ENCODE measurements around the gene GOLIM4.
A peak's percentile ranks its signal among the peaks of the same experiment; 100 is the strongest.

GOLIM4 gene

GRCh38 chr3:168096210-168096652, 507 bp upstream of the GOLIM4 start:
- peak in 1 of 2 donors; percentile 7 for DNase-seq

GRCh38 chr3:168094877-168095610, 680 bp downstream of the GOLIM4 start:
- peak; percentile 10 to 20 for DNase-seq

- DNase-seq = no peak
Measured at GRCh38 chr3:168094580-168094876, 1.2 kb downstream of the GOLIM4 start.

- DNase-seq = no peak
Measured at GRCh38 chr3:168093790-168094189, 1.9 kb downstream of the GOLIM4 start.

GRCh38 chr3:168093229-168093628, 2.5 kb downstream of the GOLIM4 start:
- no peak for DNase-seq

- DNase-seq = no peak
Measured at GRCh38 chr3:168091941-168092340, 3.8 kb downstream of the GOLIM4 start.

GRCh38 chr3:168091302-168091858, 4.3 kb downstream of the GOLIM4 start:
- DNase-seq = no peak

GRCh38 chr3:168090306-168091085, 5.2 kb downstream of the GOLIM4 start:
- no peak for DNase-seq

- DNase-seq = no peak
Measured at GRCh38 chr3:168089179-168089771, 6.4 kb downstream of the GOLIM4 start.

GRCh38 chr3:168088106-168088720, 7.5 kb downstream of the GOLIM4 start:
- DNase-seq = no peak

- no peak for DNase-seq
Measured at GRCh38 chr3:168087539-168087938, 8.2 kb downstream of the GOLIM4 start.

GRCh38 chr3:168086541-168087260, 9.0 kb downstream of the GOLIM4 start:
- no peak for DNase-seq

- DNase-seq = no peak
Measured at GRCh38 chr3:168085491-168086119, 10.1 kb downstream of the GOLIM4 start.

- no peak for DNase-seq
Measured at GRCh38 chr3:168083906-168084305, 11.8 kb downstream of the GOLIM4 start.

GRCh38 chr3:168081856-168082255, 13.9 kb downstream of the GOLIM4 start:
- no peak for DNase-seq

GRCh38 chr3:168081171-168081771, 14.5 kb downstream of the GOLIM4 start:
- DNase-seq = no peak

GRCh38 chr3:168080499-168081170, 15.1 kb downstream of the GOLIM4 start:
- no peak for DNase-seq

- no peak for DNase-seq
Measured at GRCh38 chr3:168080022-168080421, 15.7 kb downstream of the GOLIM4 start.

- DNase-seq = no peak
Measured at GRCh38 chr3:168077091-168077490, 18.6 kb downstream of the GOLIM4 start.

- no peak for DNase-seq
Measured at GRCh38 chr3:168073842-168074605, 21.7 kb downstream of the GOLIM4 start.
